Measurements from ENCODE around the gene C1orf174.

- TF ChIP-seq TSHZ2 (CRISPR knock-in tag; IDR thresholded peaks at IDR 0.05) (no peak), ZFP30 (CRISPR knock-in tag; IDR thresholded peaks at IDR 0.05) (no peak)
Observed at GRCh38 chr1:3918966-3919611, 19.0 kb upstream of the C1orf174 start.
